ENCODE results near the gene FAM89A.
"Not testable (repeated sequence)": the region's sequence is repeated elsewhere in the genome, so short reads cannot be mapped to it uniquely, and the experiment has no call there.

The FAM89A gene

DNA sequence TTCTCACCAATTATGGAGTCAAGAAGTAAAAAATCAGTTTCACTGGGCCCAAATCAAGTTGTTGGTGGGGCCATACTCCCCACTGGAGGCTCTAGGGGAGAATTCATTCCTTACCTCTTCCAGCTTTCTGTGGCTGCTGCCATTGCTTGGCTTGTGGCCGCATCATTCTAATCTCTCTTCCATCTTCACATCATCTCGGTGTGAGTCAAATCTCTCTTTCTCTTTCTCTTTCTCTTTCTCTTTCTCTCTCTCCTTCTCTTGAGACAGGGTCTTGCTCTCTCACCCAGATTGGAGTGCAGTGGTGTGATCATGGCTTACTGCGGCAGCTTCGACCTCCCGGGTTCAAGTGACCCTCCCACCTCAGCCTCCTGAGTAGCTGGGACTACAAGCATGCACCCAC is 28.1 kb downstream of the FAM89A start:
- Histone ChIP-seq H3K36me3 (ENCODE audit: control insufficient read depth in 5 of 5, insufficient read depth in 5 of 5, low read length in 5 of 5) (peaks cover 5 to 18% (median 6%) of the 10 kb centered on the region in 5 donors), H3K27me3 (ENCODE audit: control insufficient read depth in 5 of 5, insufficient read depth in 4 of 5, low read length in 5 of 5) (no peaks in the 10 kb centered on the region), H3K27ac (ENCODE audit: low read depth, low read length) (no peak overlapping the region), H3K4me1 (ENCODE audit: control insufficient read depth in 5 of 5, insufficient read depth in 5 of 5, low read length in 5 of 5) (no peaks in the 10 kb centered on the region), H3K4me3 (ENCODE audit: low read depth in 1 of 5, low read length in 5 of 5) (no peak overlapping the region), H3K9ac (ENCODE audit: low read length in 5 of 5) (no peak overlapping the region), H3K9me3 (ENCODE audit: control insufficient read depth in 5 of 5, low read length in 5 of 5) (peaks cover 0 to 4% (median 0%) of the 10 kb centered on the region in 5 donors)

DNA sequence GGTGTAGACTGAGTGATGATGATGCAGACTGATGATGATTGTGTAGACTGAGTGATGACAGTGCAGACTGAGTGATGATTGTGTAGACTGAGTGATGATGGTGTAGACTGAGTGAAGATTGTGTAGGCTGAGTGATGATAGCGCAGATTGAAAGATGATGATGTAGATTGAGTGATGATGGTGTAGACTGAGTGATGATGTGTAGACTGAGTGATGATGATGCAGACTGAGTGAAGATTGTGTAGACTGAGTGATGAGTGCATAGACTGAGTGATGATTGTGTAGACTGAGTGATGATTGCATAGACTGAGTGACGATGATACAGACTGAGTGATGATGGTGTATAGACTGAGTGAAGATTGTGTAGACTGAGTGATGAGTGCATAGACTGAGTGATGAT is 28.7 kb downstream of the FAM89A start:
- Histone ChIP-seq H3K4me3 (ENCODE audit: low read depth in 1 of 5, low read length in 5 of 5) (no peak overlapping the region), H3K36me3 (ENCODE audit: control insufficient read depth in 5 of 5, insufficient read depth in 5 of 5, low read length in 5 of 5) (peaks cover 5 to 15% (median 6%) of the 10 kb centered on the region in 5 donors), H3K4me1 (ENCODE audit: control insufficient read depth in 5 of 5, insufficient read depth in 5 of 5, low read length in 5 of 5) (no peaks in the 10 kb centered on the region), H3K27me3 (ENCODE audit: control insufficient read depth in 5 of 5, insufficient read depth in 4 of 5, low read length in 5 of 5) (no peaks in the 10 kb centered on the region), H3K9ac (ENCODE audit: low read length in 5 of 5) (no peak overlapping the region), H3K27ac (ENCODE audit: low read depth, low read length) (no peak overlapping the region), H3K9me3 (ENCODE audit: control insufficient read depth in 5 of 5, low read length in 5 of 5) (peaks cover 0 to 7% (median 0%) of the 10 kb centered on the region in 5 donors)

- not testable (repeated sequence) for H3K27me3 ChIP-seq (ENCODE audit: control insufficient read depth in 5 of 5, insufficient read depth in 4 of 5, low read length in 5 of 5); H3K27ac ChIP-seq (ENCODE audit: low read depth, low read length)
- peaks cover 0 to 24% (median 0%) of the 10 kb centered on the region in 5 donors for H3K9me3 ChIP-seq (ENCODE audit: control insufficient read depth in 5 of 5, low read length in 5 of 5)
Observed at GRCh38 chr1:231007535-231007934, 32.5 kb downstream of the FAM89A start.

GRCh38 chr1:231001892-231002291 is 38.2 kb downstream of the FAM89A start:
- Histone ChIP-seq H3K4me1 (ENCODE audit: control insufficient read depth in 5 of 5, insufficient read depth in 5 of 5, low read length in 5 of 5) (no peaks in the 10 kb centered on the region), H3K27ac (ENCODE audit: low read depth, low read length) (no peak overlapping the region), H3K36me3 (ENCODE audit: control insufficient read depth in 5 of 5, insufficient read depth in 5 of 5, low read length in 5 of 5) (peaks cover 23 to 52% (median 47%) of the 10 kb centered on the region in 5 donors), H3K9me3 (ENCODE audit: control insufficient read depth in 5 of 5, low read length in 5 of 5) (peaks cover 0 to 19% (median 0%) of the 10 kb centered on the region in 5 donors), H3K9ac (ENCODE audit: low read length in 5 of 5) (no peak overlapping the region), H3K27me3 (ENCODE audit: control insufficient read depth in 5 of 5, insufficient read depth in 4 of 5, low read length in 5 of 5) (no peaks in the 10 kb centered on the region), H3K4me3 (ENCODE audit: low read depth in 1 of 5, low read length in 5 of 5) (no peak overlapping the region)

More at GRCh38 chr1:231007535-231007934, 32.5 kb downstream of the FAM89A start:
- not testable (repeated sequence) for H3K4me1 ChIP-seq (ENCODE audit: control insufficient read depth in 5 of 5, insufficient read depth in 5 of 5, low read length in 5 of 5); H3K36me3 ChIP-seq (ENCODE audit: control insufficient read depth in 5 of 5, insufficient read depth in 5 of 5, low read length in 5 of 5); H3K9ac ChIP-seq (ENCODE audit: low read length in 5 of 5); H3K4me3 ChIP-seq (ENCODE audit: low read depth in 1 of 5, low read length in 5 of 5)

DNA sequence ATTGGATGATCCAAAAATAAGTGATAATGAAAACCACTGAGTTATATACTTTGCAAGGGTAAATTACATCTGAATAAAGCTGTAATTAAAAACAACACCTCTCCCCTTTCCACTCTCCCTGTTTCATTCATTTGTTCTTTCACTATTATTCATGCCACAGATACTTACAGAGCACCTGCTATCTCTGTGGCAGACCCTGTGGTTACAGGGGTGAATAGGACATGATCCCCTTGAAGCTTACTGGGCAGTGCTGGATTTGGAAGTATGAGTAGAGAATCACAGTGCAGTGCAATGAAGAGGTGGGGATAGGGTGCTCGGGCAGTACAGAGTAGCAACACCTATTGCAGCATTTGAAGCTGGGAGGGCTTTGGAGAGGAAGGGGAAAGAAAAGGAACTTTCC is 39.4 kb downstream of the FAM89A start:
- no peaks in the 10 kb centered on the region for H3K4me1 ChIP-seq (ENCODE audit: control insufficient read depth in 5 of 5, insufficient read depth in 5 of 5, low read length in 5 of 5)
- peaks cover 0 to 14% (median 0%) of the 10 kb centered on the region in 5 donors for H3K9me3 ChIP-seq (ENCODE audit: control insufficient read depth in 5 of 5, low read length in 5 of 5)
- no peak overlapping the region for H3K9ac ChIP-seq (ENCODE audit: low read length in 5 of 5)
- no peaks in the 10 kb centered on the region for H3K27me3 ChIP-seq (ENCODE audit: control insufficient read depth in 5 of 5, insufficient read depth in 4 of 5, low read length in 5 of 5)
- no peak overlapping the region for H3K4me3 ChIP-seq (ENCODE audit: low read depth in 1 of 5, low read length in 5 of 5)
- H3K36me3 ChIP-seq (ENCODE audit: control insufficient read depth in 5 of 5, insufficient read depth in 5 of 5, low read length in 5 of 5): peaks cover 30 to 64% (median 54%) of the 10 kb centered on the region in 5 donors
- H3K27ac ChIP-seq (ENCODE audit: low read depth, low read length): no peak overlapping the region

DNA sequence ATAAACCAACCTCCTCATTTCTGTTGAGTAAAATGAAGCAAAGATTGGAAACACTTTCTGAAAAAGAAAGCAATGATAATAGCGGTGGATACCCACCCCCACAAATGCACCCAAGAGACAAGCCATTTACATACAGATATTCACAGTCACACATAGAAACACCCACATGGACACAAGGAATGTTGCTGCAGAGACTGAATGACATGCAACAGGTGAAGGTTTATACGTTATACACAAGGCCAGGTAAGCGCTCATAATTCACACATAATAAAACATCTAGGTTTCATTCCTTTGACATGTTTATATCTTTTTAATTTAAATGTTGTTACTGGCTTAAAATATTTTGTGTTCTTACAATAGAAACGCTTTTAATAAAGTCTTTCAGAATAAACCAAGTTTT is 39.9 kb downstream of the FAM89A start:
- H3K27me3 ChIP-seq (ENCODE audit: control insufficient read depth in 5 of 5, insufficient read depth in 4 of 5, low read length in 5 of 5): no peaks in the 10 kb centered on the region
- H3K4me3 ChIP-seq (ENCODE audit: low read depth in 1 of 5, low read length in 5 of 5): no peak overlapping the region
- peaks cover 0 to 14% (median 0%) of the 10 kb centered on the region in 5 donors for H3K9me3 ChIP-seq (ENCODE audit: control insufficient read depth in 5 of 5, low read length in 5 of 5)
- no peaks in the 10 kb centered on the region for H3K4me1 ChIP-seq (ENCODE audit: control insufficient read depth in 5 of 5, insufficient read depth in 5 of 5, low read length in 5 of 5)
- no peak overlapping the region for H3K9ac ChIP-seq (ENCODE audit: low read length in 5 of 5)
- no peak overlapping the region for H3K27ac ChIP-seq (ENCODE audit: low read depth, low read length)
- peaks cover 32 to 66% (median 54%) of the 10 kb centered on the region in 5 donors for H3K36me3 ChIP-seq (ENCODE audit: control insufficient read depth in 5 of 5, insufficient read depth in 5 of 5, low read length in 5 of 5)

- Histone ChIP-seq H3K9me3 (ENCODE audit: control insufficient read depth in 5 of 5, low read length in 5 of 5) (no peaks in the 10 kb centered on the region), H3K27me3 (ENCODE audit: control insufficient read depth in 5 of 5, insufficient read depth in 4 of 5, low read length in 5 of 5) (no peaks in the 10 kb centered on the region), H3K27ac (ENCODE audit: low read depth, low read length) (no peak overlapping the region), H3K36me3 (ENCODE audit: control insufficient read depth in 5 of 5, insufficient read depth in 5 of 5, low read length in 5 of 5) (peaks cover 44 to 65% (median 54%) of the 10 kb centered on the region in 5 donors), H3K9ac (ENCODE audit: low read length in 5 of 5) (no peak overlapping the region), H3K4me1 (ENCODE audit: control insufficient read depth in 5 of 5, insufficient read depth in 5 of 5, low read length in 5 of 5) (no peaks in the 10 kb centered on the region), H3K4me3 (ENCODE audit: low read depth in 1 of 5, low read length in 5 of 5) (no peak overlapping the region)
Observed at GRCh38 chr1:230994860-230995259, 45.2 kb downstream of the FAM89A start.

DNA sequence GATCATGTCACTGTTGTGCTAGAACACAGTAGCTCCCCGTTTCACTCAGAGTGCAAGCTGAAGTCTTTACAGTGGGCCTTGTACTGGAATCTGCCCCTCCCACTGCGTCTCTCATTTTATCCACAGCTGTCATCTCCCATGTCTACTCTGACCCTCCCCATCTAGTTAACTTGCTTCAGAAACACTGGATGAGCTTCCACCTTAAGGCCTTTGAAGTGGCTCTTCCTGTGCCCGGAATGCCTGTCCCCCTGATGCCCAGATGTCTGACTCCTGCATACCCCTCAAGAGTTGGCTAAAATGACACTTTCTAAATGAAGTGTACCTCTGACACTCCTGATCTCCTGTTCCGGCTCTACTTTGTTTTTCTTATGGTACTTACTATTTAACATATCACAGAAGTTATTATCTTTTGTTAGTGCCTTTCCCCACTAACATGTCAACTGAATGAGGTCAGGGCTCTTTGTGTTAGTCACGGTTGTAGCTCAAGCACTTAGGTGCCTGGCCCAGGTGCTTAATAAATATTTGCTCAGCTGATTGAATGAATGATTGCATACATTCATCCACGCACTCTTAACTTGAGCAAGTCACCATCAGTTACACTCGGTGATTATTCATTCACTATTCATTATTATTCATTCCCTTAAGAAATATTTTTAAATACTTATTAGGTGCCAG is 47.8 kb downstream of the FAM89A start:
- no peak overlapping the region for H3K4me3 ChIP-seq (ENCODE audit: low read depth in 1 of 5, low read length in 5 of 5)
- no peaks in the 10 kb centered on the region for H3K4me1 ChIP-seq (ENCODE audit: control insufficient read depth in 5 of 5, insufficient read depth in 5 of 5, low read length in 5 of 5)
- H3K36me3 ChIP-seq (ENCODE audit: control insufficient read depth in 5 of 5, insufficient read depth in 5 of 5, low read length in 5 of 5): peaks cover 19 to 40% (median 29%) of the 10 kb centered on the region in 5 donors
- H3K27me3 ChIP-seq (ENCODE audit: control insufficient read depth in 5 of 5, insufficient read depth in 4 of 5, low read length in 5 of 5): no peaks in the 10 kb centered on the region
- no peak overlapping the region for H3K27ac ChIP-seq (ENCODE audit: low read depth, low read length)
- no peaks in the 10 kb centered on the region for H3K9me3 ChIP-seq (ENCODE audit: control insufficient read depth in 5 of 5, low read length in 5 of 5)
- no peak overlapping the region for H3K9ac ChIP-seq (ENCODE audit: low read length in 5 of 5)

- Histone ChIP-seq H3K27me3 (ENCODE audit: control insufficient read depth in 5 of 5, insufficient read depth in 4 of 5, low read length in 5 of 5) (no peaks in the 10 kb centered on the region), H3K27ac (ENCODE audit: low read depth, low read length) (no peak overlapping the region), H3K4me1 (ENCODE audit: control insufficient read depth in 5 of 5, insufficient read depth in 5 of 5, low read length in 5 of 5) (no peaks in the 10 kb centered on the region), H3K9me3 (ENCODE audit: control insufficient read depth in 5 of 5, low read length in 5 of 5) (no peaks in the 10 kb centered on the region), H3K36me3 (ENCODE audit: control insufficient read depth in 5 of 5, insufficient read depth in 5 of 5, low read length in 5 of 5) (peaks cover 10 to 17% (median 13%) of the 10 kb centered on the region in 5 donors), H3K4me3 (ENCODE audit: low read depth in 1 of 5, low read length in 5 of 5) (no peak overlapping the region), H3K9ac (ENCODE audit: low read length in 5 of 5) (no peak overlapping the region)
Observed at GRCh38 chr1:230987448-230987847, 52.6 kb downstream of the FAM89A start.

GRCh38 chr1:230986976-230987375 is 53.1 kb downstream of the FAM89A start:
- Histone ChIP-seq H3K27ac (ENCODE audit: low read depth, low read length) (no peak overlapping the region), H3K4me3 (ENCODE audit: low read depth in 1 of 5, low read length in 5 of 5) (no peak overlapping the region), H3K36me3 (ENCODE audit: control insufficient read depth in 5 of 5, insufficient read depth in 5 of 5, low read length in 5 of 5) (peaks cover 5 to 14% (median 12%) of the 10 kb centered on the region in 5 donors), H3K27me3 (ENCODE audit: control insufficient read depth in 5 of 5, insufficient read depth in 4 of 5, low read length in 5 of 5) (no peaks in the 10 kb centered on the region), H3K4me1 (ENCODE audit: control insufficient read depth in 5 of 5, insufficient read depth in 5 of 5, low read length in 5 of 5) (no peaks in the 10 kb centered on the region), H3K9me3 (ENCODE audit: control insufficient read depth in 5 of 5, low read length in 5 of 5) (no peaks in the 10 kb centered on the region), H3K9ac (ENCODE audit: low read length in 5 of 5) (no peak overlapping the region)
